HEK293T (cell line): ENCODE measurements around the gene MRPL34.

ENCODE experiments used
- CTCF ChIA-PET: fragments of 350-600 bp; formaldehyde crosslinking; extraction: SDS; loops from one replicate; lab custom pipeline; 2021; ENCODE audit warnings: antibody characterized with exemption, inconsistent platforms; lab: Yijun Ruan, JAX
- POLR2A ChIA-PET: fragments of 350-600 bp; formaldehyde crosslinking; extraction: SDS; loops from one replicate; lab custom pipeline; 2020; ENCODE audit warnings: antibody characterized with exemption, inconsistent platforms; lab: Yijun Ruan, JAX
- DNase-seq: peaks from one replicate; pipeline ENCODE4 v3.0.0; 2012; ENCODE audit warnings: mixed read lengths; ENCODE audit errors: extremely low spot score
- ARNT ChIP-seq: fragments of 450-650 bp; IDR thresholded peaks from 2 replicates; pipeline ENCODE4 v1.6.1; 2017; ENCODE audit warnings: mild to moderate bottlenecking
- BHLHE40 ChIP-seq: fragments of 450-650 bp; IDR thresholded peaks from 2 replicates; pipeline ENCODE4 v1.6.1; 2016; ENCODE audit warnings: mild to moderate bottlenecking, moderate library complexity, borderline replicate concordance
- CTBP1 ChIP-seq: fragments of 450-650 bp; IDR thresholded peaks from 2 replicates; pipeline ENCODE4 v1.6.1; 2016; ENCODE audit warnings: borderline replicate concordance
- ELF4 ChIP-seq: fragments of 450-650 bp; IDR thresholded peaks from 2 replicates; pipeline ENCODE4 v1.6.1; 2017; ENCODE audit warnings: antibody characterized with exemption
- FOXA1 ChIP-seq: fragments of 450-650 bp; IDR thresholded peaks from 2 replicates; pipeline ENCODE4 v1.6.1; 2016; ENCODE audit warnings: mild to moderate bottlenecking
- FOXK2 ChIP-seq: fragments of 450-650 bp; IDR thresholded peaks from 2 replicates; pipeline ENCODE4 v1.6.1; 2016; ENCODE audit warnings: mild to moderate bottlenecking
- FOXM1 ChIP-seq: fragments of 450-650 bp; IDR thresholded peaks from 2 replicates; pipeline ENCODE4 v1.6.1; 2017; ENCODE audit warnings: mild to moderate bottlenecking, borderline replicate concordance
- HDGF ChIP-seq: fragments of 450-650 bp; IDR thresholded peaks from 2 replicates; pipeline ENCODE4 v1.6.1; 2017; ENCODE audit warnings: antibody characterized with exemption, borderline replicate concordance
- L3MBTL2 ChIP-seq: fragments of 450-650 bp; conservative IDR thresholded peaks from 2 replicates; pipeline ENCODE4 v1.6.1; 2016; ENCODE audit warnings: mild to moderate bottlenecking
- LEF1 ChIP-seq: fragments of 450-650 bp; IDR thresholded peaks from 2 replicates; pipeline ENCODE4 v1.6.1; 2017; ENCODE audit warnings: mild to moderate bottlenecking, borderline replicate concordance
- NFRKB ChIP-seq: fragments of 450-650 bp; IDR thresholded peaks from 2 replicates; pipeline ENCODE4 v1.6.1; 2016; ENCODE audit warnings: mild to moderate bottlenecking, moderate library complexity
- SP1 ChIP-seq: fragments of 450-650 bp; IDR thresholded peaks from 2 replicates; pipeline ENCODE4 v1.6.1; 2017
- SUZ12 ChIP-seq: fragments of 450-650 bp; IDR thresholded peaks from 2 replicates; pipeline ENCODE4 v1.6.1; 2016; ENCODE audit warnings: mild to moderate bottlenecking
- TARDBP ChIP-seq: fragments of 450-650 bp; IDR thresholded peaks from 2 replicates; pipeline ENCODE4 v1.6.1; 2016
- ZNF384 ChIP-seq: fragments of 450-650 bp; IDR thresholded peaks from 2 replicates; pipeline ENCODE4 v1.6.1; 2016
- TF ChIP-seq, protein P1 (sequence below): fragments of 450-650 bp; IDR thresholded peaks from 2 replicates; pipeline ENCODE4 v1.6.1; 2016

The MRPL34 gene

DNA sequence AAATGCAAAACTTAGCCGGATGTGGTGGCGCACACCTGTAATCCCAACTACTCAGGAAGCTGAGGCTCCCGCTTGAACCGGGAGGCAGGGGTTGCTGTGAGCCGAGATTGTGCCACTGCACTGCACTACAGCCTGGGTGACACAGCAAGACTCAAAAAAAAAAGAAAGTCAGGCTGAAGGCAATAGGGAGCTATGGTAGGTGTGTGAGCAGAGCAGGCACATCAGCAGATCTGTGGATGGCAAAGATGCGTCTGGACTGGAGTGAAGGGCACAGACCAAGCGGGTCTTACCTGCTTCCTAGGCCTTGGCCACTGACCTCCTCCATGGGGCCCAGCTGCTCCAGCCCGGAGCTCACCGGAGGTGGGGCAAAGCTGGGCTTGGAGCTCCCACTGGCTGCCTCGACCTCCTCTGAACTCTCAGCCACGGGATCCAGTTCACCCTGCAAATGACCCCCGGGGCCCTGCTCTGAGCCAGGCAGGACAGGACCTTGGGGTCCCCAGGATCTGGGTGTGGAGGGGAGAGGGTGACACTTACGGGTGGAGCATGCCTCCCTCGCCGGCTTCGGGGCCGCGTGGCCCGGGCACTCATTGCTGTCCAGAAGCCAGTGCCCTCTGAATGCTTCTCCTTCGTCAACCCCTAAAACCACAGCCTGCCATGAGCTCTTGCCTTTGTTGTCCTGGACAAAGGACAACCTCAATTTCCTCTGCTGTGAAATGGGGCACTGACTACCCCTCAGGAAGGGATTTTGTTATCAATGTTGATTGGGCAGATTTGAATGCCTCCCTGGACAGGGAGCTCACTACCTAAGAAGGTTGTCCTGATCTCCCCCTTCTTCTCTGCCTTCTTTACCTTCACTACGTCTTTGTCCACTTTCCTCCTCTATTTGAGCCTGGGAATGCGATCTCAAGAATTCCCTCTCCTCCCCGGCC lies 41.7 kb upstream of the MRPL34 start:
- TF ChIP-seq FOXM1, result no peak
- no peak for TF ChIP-seq SUZ12
- POLR2A ChIA-PET, result interaction anchor here (0.9 kb wide), 1 partner anchor 49 kb away, joined by 3 read pairs; the partner anchor contains the start of gene USE1
- DNase-seq, result no peak
- CTCF ChIA-PET, result interaction anchor here (1.0 kb wide), 1 partner anchor 363 kb away, joined by 3 read pairs; no protein-coding TSS in a partner anchor

DNA sequence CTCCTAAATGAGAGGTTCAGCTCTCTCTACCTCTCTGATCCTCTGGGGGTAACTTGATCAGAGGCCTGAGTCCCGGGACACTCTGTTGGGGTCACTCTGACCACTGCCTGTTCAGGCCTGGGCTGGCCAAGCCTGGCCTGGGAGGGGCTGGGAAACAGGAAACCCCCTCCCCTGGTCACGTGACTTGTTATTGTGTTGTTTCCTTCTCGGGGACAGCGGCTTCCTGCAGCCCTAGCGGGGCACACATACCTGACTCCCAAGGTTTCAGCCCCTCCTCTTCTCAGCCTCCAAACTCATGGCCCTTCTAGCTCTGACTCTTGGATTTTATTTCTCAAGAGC lies 41.1 kb upstream of the MRPL34 start, which contains the start of gene USHBP1:
Gene USHBP1, minus strand, starts transcription at position 105 of the 339 bp plus-strand sequence. CDS start 446 bp downstream, outside the sequence.
- TF ChIP-seq HDGF, result no peak
- TF ChIP-seq FOXK2, result no peak
- TF ChIP-seq, protein P1, sequence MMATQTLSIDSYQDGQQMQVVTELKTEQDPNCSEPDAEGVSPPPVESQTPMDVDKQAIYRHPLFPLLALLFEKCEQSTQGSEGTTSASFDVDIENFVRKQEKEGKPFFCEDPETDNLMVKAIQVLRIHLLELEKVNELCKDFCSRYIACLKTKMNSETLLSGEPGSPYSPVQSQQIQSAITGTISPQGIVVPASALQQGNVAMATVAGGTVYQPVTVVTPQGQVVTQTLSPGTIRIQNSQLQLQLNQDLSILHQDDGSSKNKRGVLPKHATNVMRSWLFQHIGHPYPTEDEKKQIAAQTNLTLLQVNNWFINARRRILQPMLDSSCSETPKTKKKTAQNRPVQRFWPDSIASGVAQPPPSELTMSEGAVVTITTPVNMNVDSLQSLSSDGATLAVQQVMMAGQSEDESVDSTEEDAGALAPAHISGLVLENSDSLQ, result no peak
- TF ChIP-seq TARDBP, result no peak
- no peak for TF ChIP-seq LEF1
- TF ChIP-seq L3MBTL2, result no peak
- TF ChIP-seq NFRKB, result no peak
- no peak for TF ChIP-seq FOXA1
- no peak for TF ChIP-seq ELF4
- no peak for TF ChIP-seq CTBP1
- TF ChIP-seq ARNT, result no peak
- TF ChIP-seq SUZ12, result no peak
- no peak for TF ChIP-seq ZNF384
- no peak for TF ChIP-seq FOXM1
- TF ChIP-seq SP1, result no peak
- TF ChIP-seq BHLHE40, result no peak
- ChIA-PET CTCF (interaction anchor here (1.0 kb wide), 1 partner anchor 364 kb away, joined by 3 read pairs; no protein-coding TSS in a partner anchor), POLR2A (no interaction called here)
- DNase-seq, result no peak

- no peak for DNase-seq
These were observed 39.6 kb upstream of the MRPL34 start for GRCh38 chr19:17266026-17266425.

GRCh38 chr19:17266589-17266974 lies 39.1 kb upstream of the MRPL34 start:
- ChIA-PET POLR2A (interaction anchor here (0.7 to 2.8 kb wide), 10 partner anchors 14 to 190 kb away, joined by 3 to 12 read pairs (median 5); partner anchors contain the start of genes DDA1, MVB12A and USE1), CTCF (interaction anchor here (1.0 to 1.4 kb wide), 4 partner anchors 17 to 39 kb away, joined by 3 to 7 read pairs (median 5); no protein-coding TSS in a partner anchor)
- TF ChIP-seq ELF4, result peak; percentile 38
- no peak for TF ChIP-seq CTBP1
- TF ChIP-seq ZNF384, result peak; percentile 29; the same call in 1 of the 2 replicates
- no peak for DNase-seq

More at GRCh38 chr19:17266026-17266425, 39.6 kb upstream of the MRPL34 start:
- POLR2A ChIA-PET, result interaction anchor here (1.2 to 2.8 kb wide), 3 partner anchors 17 to 154 kb away, joined by 3 to 12 read pairs (median 4); partner anchors contain the start of genes MVB12A and USE1
- CTCF ChIA-PET, result interaction anchor here (1.0 to 1.4 kb wide), 3 partner anchors 17 to 23 kb away, joined by 5 to 7 read pairs (median 5); no protein-coding TSS in a partner anchor
- TF ChIP-seq, protein P1, result no peak
- TF ChIP-seq L3MBTL2 (no peak), HDGF (no peak), LEF1 (no peak), CTBP1 (no peak), BHLHE40 (no peak), FOXA1 (no peak), FOXM1 (no peak), SUZ12 (no peak), FOXK2 (no peak), NFRKB (no peak), ARNT (no peak), ELF4 (no peak), TARDBP (no peak)

- DNase-seq, result peak; percentile 96
- TF ChIP-seq BHLHE40 (no peak), ELF4 (peak; percentile 41; the same call in 1 of the 2 replicates), ARNT (no peak), ZNF384 (no peak), NFRKB (no peak), SUZ12 (no peak), FOXM1 (no peak), CTBP1 (no peak)
- TF ChIP-seq, protein P1, result no peak
- ChIA-PET POLR2A (interaction anchor here (0.7 to 2.8 kb wide), 11 partner anchors 8 to 191 kb away, joined by 3 to 12 read pairs (median 5); partner anchors contain the start of genes DDA1, MVB12A and USE1), CTCF (interaction anchor here (1.0 to 1.4 kb wide), 3 partner anchors 16 to 38 kb away, joined by 3 to 5 read pairs (median 5); no protein-coding TSS in a partner anchor)
These were observed 38.5 kb upstream of the MRPL34 start, which contains the start of gene BABAM1 for GRCh38 chr19:17266975-17267788. Gene BABAM1 (plus strand): TSS chr19:17267443. CDS start chr19:17268807, 1,364 bp downstream.
